Measurements from ENCODE around the gene ZCCHC14. TPM values are rescaled to one million over a fixed set of nuclear protein-coding genes. Genes with fewer than 3 reads are reported as not detected.

Gene ZCCHC14
- total RNA-seq, 1 experiment from 2014 or later = 27.7 TPM

- H3K27ac Mint-ChIP-seq = peak overlapping the region in 1 of 3 experiments; percentile 72; a peak in 1 of 7 replicates
- H4K91ac ChIP-seq (ENCODE audit: insufficient read length, low read depth, low read length) = no peak overlapping the region
- H3K4me3 Mint-ChIP-seq = peak overlapping the region; percentile 35 to 66; a peak in 4 of 5 replicates
- peak; percentile 73 for DNase-seq
- H3K27me3 ChIP-seq (ENCODE audit: insufficient read depth, low read length) = no peaks in the 10 kb centered on the region
- H2BK20ac ChIP-seq (ENCODE audit: low read depth, low read length, poor library complexity, severe bottlenecking) = no peak overlapping the region
- no CpG with 5 or more reads among the region's 24 CpGs for WGBS (ENCODE audit: extremely low coverage, insufficient read length, low lambda C conversion rate)
- no peak overlapping the region for H2AK5ac ChIP-seq (ENCODE audit: insufficient read length, low read length)
- H3K4ac ChIP-seq (ENCODE audit: low read depth, low read length) = no peak overlapping the region
- H3K23ac ChIP-seq (ENCODE audit: insufficient read length, low read depth, low read length) = no peak overlapping the region
- H3K4me2 ChIP-seq (ENCODE audit: insufficient read depth, insufficient read length, low read length) = peak overlapping the region; percentile 49
- H3K56ac ChIP-seq (ENCODE audit: insufficient read length, low read depth, low read length) = no peak overlapping the region
- H3K9ac ChIP-seq (ENCODE audit: extremely low read depth, insufficient read length, low read length) = no peak overlapping the region
- H2BK15ac ChIP-seq (ENCODE audit: low read depth, low read length) = no peak overlapping the region
- H3K23me2 ChIP-seq (ENCODE audit: insufficient read length, low read depth, low read length, poor library complexity, severe bottlenecking) = peaks cover 5% of the 10 kb centered on the region
- H3K4me1 Mint-ChIP-seq = peaks cover 36% of the 10 kb centered on the region in 2 experiments
- H2BK5ac ChIP-seq (ENCODE audit: insufficient read length, low read length) = no peak overlapping the region
- H3K79me2 ChIP-seq (ENCODE audit: insufficient read depth, low read length) = peaks cover 16% of the 10 kb centered on the region; the same call in 1 of the 2 replicates
- H4K8ac ChIP-seq (replicated peaks; ENCODE audit: insufficient read length, low read depth, low read length) = no peak overlapping the region
- no peak overlapping the region for H3K27ac ChIP-seq (ENCODE audit: insufficient read length, low read depth, low read length)
- no peak overlapping the region for H3K18ac ChIP-seq (ENCODE audit: insufficient read length, low read depth, low read length)
- H3K9me3 Mint-ChIP-seq = no peaks in the 10 kb centered on the region
- H3K4me1 ChIP-seq (ENCODE audit: insufficient read depth, low read length) = no peaks in the 10 kb centered on the region; the same call in 1 of the 2 replicates
- H3K14ac ChIP-seq (ENCODE audit: insufficient read depth, low read length) = peak overlapping the region; percentile 0; the same call in 1 of the 2 replicates
- no peak overlapping the region for H4K5ac ChIP-seq (ENCODE audit: insufficient read length, low read depth, low read length)
- H2AFZ ChIP-seq (ENCODE audit: low read length) = no peak overlapping the region
- H3T11ph ChIP-seq (ENCODE audit: low read length) = no peak overlapping the region
- no peak overlapping the region for H2BK120ac ChIP-seq (ENCODE audit: low read depth, low read length, poor library complexity, severe bottlenecking)
- no peak overlapping the region for H2BK12ac ChIP-seq (ENCODE audit: insufficient read length, low read depth, low read length)
- TF ChIP-seq CTCF (conservative IDR thresholded peaks at IDR 0.05) = no peak
- H4K20me1 ChIP-seq (ENCODE audit: control insufficient read depth, insufficient read depth, insufficient read length) = no peaks in the 10 kb centered on the region
- no peaks in the 10 kb centered on the region for H3K9me3 ChIP-seq (ENCODE audit: control insufficient read depth, low read depth, low read length)
- H3K36me3 Mint-ChIP-seq (ENCODE audit: insufficient read depth in 1 of 3, low read depth in 3 of 3) = peaks cover 3 to 9% (median 9%) of the 10 kb centered on the region in 3 experiments; a peak in 6 of 7 replicates
- H3K27me3 Mint-ChIP-seq (ENCODE audit: low read depth) = no peaks in the 10 kb centered on the region
- H3K79me1 ChIP-seq (ENCODE audit: insufficient read depth, low read depth, low read length, poor library complexity, severe bottlenecking) = peaks cover 3% of the 10 kb centered on the region
Observed at GRCh38 chr16:87487361-87487924, 5.4 kb downstream of the ZCCHC14 start.
